Measurements from ENCODE around the gene GRPEL1. TPM values are rescaled to one million over a fixed set of nuclear protein-coding genes. Genes with fewer than 3 reads are reported as not detected.

The GRPEL1 gene
- total RNA-seq, 1 experiment from 2014 or later, result 40.7 TPM

GRCh38 chr4:7101692-7102515 lies 34.0 kb upstream of the GRPEL1 start:
- Histone ChIP-seq H3T11ph (ENCODE audit: low read length) (no peak overlapping the region), H3K18ac (ENCODE audit: insufficient read length, low read depth, low read length) (no peak overlapping the region), H3K27me3 (ENCODE audit: insufficient read depth, low read length) (no peaks in the 10 kb centered on the region; the same call in 1 of the 2 replicates), H3K23ac (ENCODE audit: insufficient read length, low read depth, low read length) (no peak overlapping the region), H4K20me1 (ENCODE audit: control insufficient read depth, insufficient read depth, insufficient read length) (no peaks in the 10 kb centered on the region), H3K23me2 (ENCODE audit: insufficient read length, low read depth, low read length, poor library complexity, severe bottlenecking) (peaks cover 10% of the 10 kb centered on the region), H3K4ac (ENCODE audit: low read depth, low read length) (no peak overlapping the region), H3K4me2 (ENCODE audit: insufficient read depth, insufficient read length, low read length) (peak overlapping the region; percentile 61), H3K4me1 (ENCODE audit: insufficient read depth, low read length) (peaks cover 2% of the 10 kb centered on the region; the same call in 1 of the 2 replicates), H3K79me1 (ENCODE audit: insufficient read depth, low read depth, low read length, poor library complexity, severe bottlenecking) (no peaks in the 10 kb centered on the region), H2BK20ac (ENCODE audit: low read depth, low read length, poor library complexity, severe bottlenecking) (no peak overlapping the region), H3K27ac (ENCODE audit: insufficient read length, low read depth, low read length) (no peak overlapping the region), H2AK5ac (ENCODE audit: insufficient read length, low read length) (no peak overlapping the region), H3K9me3 (ENCODE audit: control insufficient read depth, low read depth, low read length) (no peaks in the 10 kb centered on the region), H2BK5ac (ENCODE audit: insufficient read length, low read length) (no peak overlapping the region), H2BK120ac (ENCODE audit: low read depth, low read length, poor library complexity, severe bottlenecking) (no peak overlapping the region), H3K14ac (ENCODE audit: insufficient read depth, low read length) (no peak overlapping the region), H3K79me2 (ENCODE audit: insufficient read depth, low read length) (no peaks in the 10 kb centered on the region), H4K8ac (replicated peaks; ENCODE audit: insufficient read length, low read depth, low read length) (no peak overlapping the region), H2BK12ac (ENCODE audit: insufficient read length, low read depth, low read length) (no peak overlapping the region), H4K91ac (ENCODE audit: insufficient read length, low read depth, low read length) (no peak overlapping the region), H2BK15ac (ENCODE audit: low read depth, low read length) (no peak overlapping the region), H2AFZ (ENCODE audit: low read length) (no peak overlapping the region), H4K5ac (ENCODE audit: insufficient read length, low read depth, low read length) (no peak overlapping the region), H3K56ac (ENCODE audit: insufficient read length, low read depth, low read length) (no peak overlapping the region), H3K9ac (ENCODE audit: extremely low read depth, insufficient read length, low read length) (no peak overlapping the region)
- no peaks in the 10 kb centered on the region for H3K36me3 Mint-ChIP-seq (ENCODE audit: insufficient read depth in 1 of 3, low read depth in 3 of 3)
- H3K4me3 Mint-ChIP-seq, result peak overlapping the region; percentile 79 to 91
- H3K4me1 Mint-ChIP-seq, result peaks cover 9 to 17% of the 10 kb centered on the region in 2 experiments
- no peak overlapping the region for H3K27ac Mint-ChIP-seq
- peak; percentile 86 for TF ChIP-seq CTCF (conservative IDR thresholded peaks at IDR 0.05)
- peak; percentile 89 for DNase-seq
- WGBS (ENCODE audit: extremely low coverage, insufficient read length, low lambda C conversion rate), result no CpG with 5 or more reads among the region's 24 CpGs
- H3K27me3 Mint-ChIP-seq (ENCODE audit: low read depth), result peaks cover 83% of the 10 kb centered on the region
- no peaks in the 10 kb centered on the region for H3K9me3 Mint-ChIP-seq

All from H9 (cell line).